Gastroesophageal sphincter (tissue), 3 donors: Measurements from ENCODE around the gene SLC39A10.

Experiments used
- CTCF ChIP-seq, 4 experiments: fragments of 200-600 bp in 2 of 4; fragments of 450-650 bp in 2 of 4; sonication (generic) in 1 of 4; IDR thresholded peaks; one replicate each; pipeline ENCODE4 v1.5.1; 2017 to 2019; ENCODE audit warnings: antibody characterized with exemption in 4 of 4, mild to moderate bottlenecking in 2 of 4, moderate library complexity in 2 of 4
- POLR2A ChIP-seq, 2 donors: fragments of 450-650 bp; IDR thresholded peaks; one replicate each; pipeline ENCODE4 v1.6.1; 2017; ENCODE audit warnings: antibody characterized with exemption in 2 of 2, mild to moderate bottlenecking in 2 of 2, moderate library complexity in 1 of 2
- POLR2AphosphoS5 ChIP-seq: sonication (generic); formaldehyde crosslinking; IDR thresholded peaks from one replicate; pipeline ENCODE4 v1.6.1; 2017; ENCODE audit warnings: antibody characterized with exemption

- no peak for TF ChIP-seq CTCF (IDR thresholded peaks at IDR 0.05)
- TF ChIP-seq POLR2A (IDR thresholded peaks at IDR 0.05) = no peak
- no peak for TF ChIP-seq POLR2AphosphoS5
Measured at GRCh38 chr2:195769975-195770374, 112.9 kb downstream of the SLC39A10 start.
